Astrocyte (in vitro differentiated cells and primary cell): ENCODE results near the gene ACSM3. TPM values are rescaled to one million over a fixed set of nuclear protein-coding genes. Genes with fewer than 3 reads are reported as not detected.
"Not testable (repeated sequence)": the region's sequence is repeated elsewhere in the genome, so short reads cannot be mapped to it uniquely, and the experiment has no call there.

Experiments used
- DNase-seq: peaks from one replicate; pipeline ENCODE4 v3.0.0-alpha.2; 2010; ENCODE audit warnings: low read depth
- FAIRE-seq: peaks from 2 replicates; lab custom pipeline; 2011; peaks lifted over from hg19 to GRCh38; lab: Jason Lieb, UNC
- H2AFZ ChIP-seq: 2 replicates; pipeline ENCODE4 v1.6.0; 2012; ENCODE audit warnings: low read depth, low read length, inconsistent platforms
- H3K27ac ChIP-seq: 2 replicates; pipeline ENCODE4 v1.5.1; 2011; ENCODE audit warnings: low read depth, low read length, inconsistent platforms
- H3K27me3 ChIP-seq: 2 replicates; pipeline ENCODE4 v1.6.0; 2011; ENCODE audit warnings: low read length, inconsistent platforms; ENCODE audit not compliant: insufficient read depth
- H3K36me3 ChIP-seq: 2 replicates; pipeline ENCODE4 v1.5.1; 2011; ENCODE audit warnings: low read length, inconsistent platforms; ENCODE audit not compliant: insufficient read depth
- H3K4me1 ChIP-seq: 2 replicates; pipeline ENCODE4 v1.5.1; 2011; ENCODE audit warnings: low read length, inconsistent platforms; ENCODE audit not compliant: insufficient read depth
- H3K4me2 ChIP-seq: 2 replicates; pipeline ENCODE4 v1.6.0; 2012; ENCODE audit warnings: low read length, inconsistent platforms
- H3K4me3 ChIP-seq: 2 replicates; pipeline ENCODE4 v1.5.1; 2011; ENCODE audit warnings: low read depth, mild to moderate bottlenecking, low read length, inconsistent platforms; ENCODE audit not compliant: insufficient read depth
- H3K79me2 ChIP-seq: 2 replicates; pipeline ENCODE4 v1.6.0; 2012; ENCODE audit warnings: mild to moderate bottlenecking, low read length, inconsistent platforms; ENCODE audit not compliant: insufficient read depth
- H3K9ac ChIP-seq: 2 replicates; pipeline ENCODE4 v1.6.0; 2012; ENCODE audit warnings: mild to moderate bottlenecking, low read length, inconsistent platforms
- H3K9me3 ChIP-seq: 2 replicates; pipeline ENCODE4 v1.5.1; 2012; ENCODE audit warnings: low read depth, mild to moderate bottlenecking, low read length, inconsistent platforms; ENCODE audit not compliant: insufficient read depth
- H4K20me1 ChIP-seq: 2 replicates; pipeline ENCODE4 v1.6.0; 2012; ENCODE audit warnings: low read length, inconsistent platforms; ENCODE audit not compliant: insufficient read depth
- H3K27ac Mint-ChIP-seq: one replicate; pipeline ENCODE4 v1.8.0; 2021; ENCODE audit warnings: mild to moderate bottlenecking, mixed read lengths; ENCODE audit not compliant: unreplicated experiment
- H3K27me3 Mint-ChIP-seq: one replicate; pipeline ENCODE4 v1.8.0; 2021; ENCODE audit warnings: low read depth, mixed read lengths; ENCODE audit not compliant: unreplicated experiment
- H3K36me3 Mint-ChIP-seq: one replicate; pipeline ENCODE4 v1.8.0; 2021; ENCODE audit warnings: low read depth, mixed read lengths; ENCODE audit not compliant: unreplicated experiment
- H3K4me1 Mint-ChIP-seq: one replicate; pipeline ENCODE4 v1.8.0; 2021; ENCODE audit warnings: low read depth, mixed read lengths; ENCODE audit not compliant: unreplicated experiment
- H3K4me3 Mint-ChIP-seq: one replicate; pipeline ENCODE4 v1.8.0; 2021; ENCODE audit warnings: mild to moderate bottlenecking, moderate library complexity, mixed read lengths; ENCODE audit not compliant: unreplicated experiment
- H3K9me3 Mint-ChIP-seq: one replicate; pipeline ENCODE4 v1.8.0; 2021; ENCODE audit warnings: mild to moderate bottlenecking, mixed read lengths; ENCODE audit not compliant: unreplicated experiment
- EZH2 ChIP-seq: IDR thresholded peaks from 2 replicates; pipeline ENCODE4 v1.6.1; 2012; ENCODE audit warnings: mild to moderate bottlenecking, low read length, inconsistent platforms; ENCODE audit not compliant: insufficient read depth
- total RNA-seq: library from RNA; stranded (reverse); gene quantifications from 2 replicates; pipeline ENCODE4 v1.2.1, GENCODE V29; 2021
- TF ChIP-seq, protein P1 (sequence below): IDR thresholded peaks from 2 replicates; pipeline ENCODE4 v1.5.1; 2011; ENCODE audit warnings: low read depth, mild to moderate bottlenecking, inconsistent platforms, low read length, moderate library complexity; ENCODE audit not compliant: insufficient read depth

The ACSM3 gene
- total RNA-seq, 1 donor from 2014 or later, result 7.4 TPM

DNA sequence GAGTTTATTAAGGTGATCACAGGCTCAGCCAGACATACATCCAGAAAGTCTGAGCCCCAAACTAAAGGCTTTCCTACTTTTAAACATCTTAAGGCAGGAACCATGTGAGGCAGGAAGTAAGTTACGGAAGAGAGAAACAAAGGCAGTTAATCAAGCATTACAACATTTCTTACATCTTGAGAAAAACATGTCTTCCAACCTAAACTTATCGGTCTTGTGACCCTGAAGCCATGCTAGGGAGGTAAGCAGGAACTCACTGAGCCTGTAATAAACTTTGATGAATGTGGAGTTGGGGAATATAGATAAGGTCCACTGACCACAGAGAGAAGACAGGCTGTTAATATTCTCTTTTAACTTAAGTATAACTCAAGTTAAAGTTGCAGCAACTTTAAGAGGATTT, 3.5 kb upstream of the ACSM3 start:
- Histone ChIP-seq H3K27me3 (no peaks in the 10 kb centered on the region), H2AFZ (no peak overlapping the region), H3K79me2 (no peaks in the 10 kb centered on the region), H3K27ac (no peak overlapping the region), H3K9ac (no peak overlapping the region), H3K36me3 (no peaks in the 10 kb centered on the region), H3K4me2 (no peak overlapping the region), H3K4me1 (peaks cover 3% of the 10 kb centered on the region), H4K20me1 (no peaks in the 10 kb centered on the region), H3K4me3 (no peak overlapping the region), H3K9me3 (no peaks in the 10 kb centered on the region)
- H3K4me1 Mint-ChIP-seq, result no peaks in the 10 kb centered on the region
- H3K27ac Mint-ChIP-seq, result no peak overlapping the region
- no peak overlapping the region for H3K4me3 Mint-ChIP-seq
- H3K36me3 Mint-ChIP-seq, result no peaks in the 10 kb centered on the region
- FAIRE-seq (no peak), DNase-seq (no peak)
- H3K27me3 Mint-ChIP-seq, result no peaks in the 10 kb centered on the region
- H3K9me3 Mint-ChIP-seq, result peaks cover 2% of the 10 kb centered on the region
- TF ChIP-seq, protein P1, sequence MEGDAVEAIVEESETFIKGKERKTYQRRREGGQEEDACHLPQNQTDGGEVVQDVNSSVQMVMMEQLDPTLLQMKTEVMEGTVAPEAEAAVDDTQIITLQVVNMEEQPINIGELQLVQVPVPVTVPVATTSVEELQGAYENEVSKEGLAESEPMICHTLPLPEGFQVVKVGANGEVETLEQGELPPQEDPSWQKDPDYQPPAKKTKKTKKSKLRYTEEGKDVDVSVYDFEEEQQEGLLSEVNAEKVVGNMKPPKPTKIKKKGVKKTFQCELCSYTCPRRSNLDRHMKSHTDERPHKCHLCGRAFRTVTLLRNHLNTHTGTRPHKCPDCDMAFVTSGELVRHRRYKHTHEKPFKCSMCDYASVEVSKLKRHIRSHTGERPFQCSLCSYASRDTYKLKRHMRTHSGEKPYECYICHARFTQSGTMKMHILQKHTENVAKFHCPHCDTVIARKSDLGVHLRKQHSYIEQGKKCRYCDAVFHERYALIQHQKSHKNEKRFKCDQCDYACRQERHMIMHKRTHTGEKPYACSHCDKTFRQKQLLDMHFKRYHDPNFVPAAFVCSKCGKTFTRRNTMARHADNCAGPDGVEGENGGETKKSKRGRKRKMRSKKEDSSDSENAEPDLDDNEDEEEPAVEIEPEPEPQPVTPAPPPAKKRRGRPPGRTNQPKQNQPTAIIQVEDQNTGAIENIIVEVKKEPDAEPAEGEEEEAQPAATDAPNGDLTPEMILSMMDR, result no peak
- no peak for TF ChIP-seq EZH2

DNA sequence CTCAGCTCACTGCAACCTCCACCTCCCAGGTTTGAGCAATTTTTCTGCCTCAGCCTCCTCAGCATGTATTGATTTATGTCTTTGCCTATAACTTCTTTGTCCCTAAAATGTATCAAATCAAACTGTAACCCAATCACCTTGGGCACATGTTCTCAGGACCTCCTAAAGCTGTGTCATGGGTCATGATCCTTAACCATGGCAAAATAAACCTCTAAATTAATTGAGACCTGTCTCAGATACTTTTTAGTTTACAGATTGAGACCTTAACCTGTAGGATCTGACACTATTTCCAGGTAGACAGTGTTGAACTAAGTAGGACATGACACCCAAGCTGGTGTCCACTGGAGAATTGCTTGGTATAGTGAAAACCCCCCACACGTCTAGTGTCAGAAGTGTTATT, 2.6 kb upstream of the ACSM3 start:
- no peak overlapping the region for H2AFZ ChIP-seq
- no peak overlapping the region for H3K9ac ChIP-seq
- DNase-seq (no peak), FAIRE-seq (no peak)
- no peak overlapping the region for H3K4me2 ChIP-seq
- no peak overlapping the region for H3K4me3 ChIP-seq
- Mint-ChIP-seq H3K4me3 (no peak overlapping the region), H3K27me3 (no peaks in the 10 kb centered on the region), H3K36me3 (no peaks in the 10 kb centered on the region), H3K27ac (no peak overlapping the region), H3K9me3 (peaks cover 2% of the 10 kb centered on the region), H3K4me1 (no peaks in the 10 kb centered on the region)
- TF ChIP-seq EZH2, result no peak
- TF ChIP-seq, protein P1, result no peak
- no peaks in the 10 kb centered on the region for H4K20me1 ChIP-seq
- no peaks in the 10 kb centered on the region for H3K9me3 ChIP-seq
- H3K27ac ChIP-seq, result no peak overlapping the region
- H3K79me2 ChIP-seq, result no peaks in the 10 kb centered on the region
- H3K27me3 ChIP-seq, result no peaks in the 10 kb centered on the region
- no peaks in the 10 kb centered on the region for H3K36me3 ChIP-seq
- peaks cover 3% of the 10 kb centered on the region for H3K4me1 ChIP-seq

DNA sequence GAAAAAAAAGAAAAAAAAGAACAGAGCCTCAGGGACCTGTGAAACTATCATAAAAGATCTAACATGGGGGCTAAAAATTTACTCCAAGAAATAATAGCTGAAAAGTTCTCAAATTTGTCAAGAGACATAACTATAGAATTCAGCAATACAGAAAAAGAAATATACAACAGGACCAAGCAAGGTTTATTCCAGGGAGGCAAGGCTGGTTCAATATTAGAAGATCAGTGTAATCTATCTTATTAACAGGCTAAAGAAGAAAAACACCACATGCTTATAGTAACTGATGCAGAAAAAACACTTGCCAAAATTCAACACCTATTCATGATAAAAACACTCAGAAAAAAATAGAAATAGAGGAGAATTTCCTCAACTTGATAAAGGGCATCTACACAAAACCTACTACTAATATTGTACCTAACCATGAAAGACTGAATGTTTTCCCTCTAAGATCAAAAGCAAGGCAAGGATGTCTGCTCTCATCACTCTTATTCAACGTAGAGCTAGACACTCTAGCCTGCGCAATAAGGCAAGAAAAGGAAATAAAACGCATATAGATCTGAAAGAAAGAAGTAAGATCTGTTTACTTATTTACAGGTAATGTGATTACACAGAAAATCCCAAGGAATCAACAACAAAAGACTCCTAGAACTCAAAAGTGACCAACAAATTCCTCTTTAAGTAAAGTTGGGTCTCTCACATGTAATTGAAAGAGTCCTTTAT, 1.2 kb upstream of the ACSM3 start:
- DNase-seq (no peak), FAIRE-seq (no peak)
- no peak overlapping the region for H3K4me3 Mint-ChIP-seq
- no peaks in the 10 kb centered on the region for H3K4me1 Mint-ChIP-seq
- Histone ChIP-seq H3K27me3 (no peaks in the 10 kb centered on the region), H3K79me2 (no peaks in the 10 kb centered on the region), H3K36me3 (no peaks in the 10 kb centered on the region), H4K20me1 (no peaks in the 10 kb centered on the region), H3K4me3 (no peak overlapping the region), H2AFZ (no peak overlapping the region), H3K4me1 (peaks cover 3% of the 10 kb centered on the region), H3K27ac (no peak overlapping the region), H3K4me2 (no peak overlapping the region), H3K9ac (no peak overlapping the region), H3K9me3 (no peaks in the 10 kb centered on the region)
- H3K9me3 Mint-ChIP-seq, result peaks cover 2% of the 10 kb centered on the region
- no peaks in the 10 kb centered on the region for H3K27me3 Mint-ChIP-seq
- H3K27ac Mint-ChIP-seq, result no peak overlapping the region
- no peaks in the 10 kb centered on the region for H3K36me3 Mint-ChIP-seq
- TF ChIP-seq, protein P1, result no peak
- no peak for TF ChIP-seq EZH2

DNA sequence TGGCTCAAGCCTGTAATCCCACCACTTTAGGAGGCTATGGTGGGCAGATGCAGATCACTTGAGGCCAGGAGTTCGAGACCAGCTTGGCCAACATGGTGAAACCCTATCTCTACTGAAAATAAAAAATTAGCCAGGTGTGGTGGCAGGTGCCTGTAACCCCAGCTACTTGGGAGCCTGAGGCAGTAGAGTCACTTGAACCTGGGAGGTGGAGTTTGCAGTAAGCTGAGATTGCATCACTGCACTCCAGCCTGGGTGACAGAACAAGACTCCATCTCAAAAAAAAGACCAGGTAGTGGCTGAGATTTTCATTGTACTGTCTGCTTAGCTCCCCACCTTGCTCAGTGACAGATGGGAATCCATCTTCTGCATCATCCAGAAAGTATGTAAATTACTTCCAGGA, 634 bp downstream of the ACSM3 start:
- not testable (repeated sequence) for H3K4me1 ChIP-seq, H3K27me3 Mint-ChIP-seq, H3K9me3 Mint-ChIP-seq, FAIRE-seq, H3K9me3 ChIP-seq, H3K9ac ChIP-seq, H4K20me1 ChIP-seq, H3K36me3 ChIP-seq, H3K36me3 Mint-ChIP-seq, H3K27ac Mint-ChIP-seq, H3K4me3 Mint-ChIP-seq, H3K4me2 ChIP-seq, H2AFZ ChIP-seq, H3K4me1 Mint-ChIP-seq, H3K27me3 ChIP-seq, H3K4me3 ChIP-seq, H3K27ac ChIP-seq, H3K79me2 ChIP-seq, DNase-seq
